ENCODE results near the gene ANKRD45. TPM values are rescaled to one million over a fixed set of nuclear protein-coding genes. Genes with fewer than 3 reads are reported as not detected.
"Not testable (repeated sequence)": the region's sequence is repeated elsewhere in the genome, so short reads cannot be mapped to it uniquely, and the experiment has no call there.

Gene ANKRD45
- total RNA-seq, 4 donors from 2014 or later = not detected

GRCh38 chr1:173693238-173693637 is 23.6 kb upstream of the ANKRD45 start:
- Histone ChIP-seq H3K27me3 (peaks cover 0 to 2% (median 0%) of the 10 kb centered on the region in 3 donors), H3K36me3 (no peaks in the 10 kb centered on the region), H3K4me1 (no peaks in the 10 kb centered on the region), H3K9me3 (no peaks in the 10 kb centered on the region), H3K27ac (no peak overlapping the region), H3K4me3 (no peak overlapping the region)
- DNase-seq = no peak
- ATAC-seq = no peak
- intact Hi-C loops (cut with DNase I; ENCODE audit: low total_unique reads) = no loop called here
- no peak for TF ChIP-seq CTCF (IDR thresholded peaks at IDR 0.05 in 4 of 5, conservative IDR thresholded peaks at IDR 0.05 in 1 of 5)
- in situ Hi-C loops (cut with MboI; ENCODE audit: low sequenced_read_pairs in 4 of 4) = no loop called here

GRCh38 chr1:173688300-173688699 is 18.6 kb upstream of the ANKRD45 start:
- DNase-seq (no peak), ATAC-seq (no peak)
- Histone ChIP-seq H3K4me3 (no peak overlapping the region), H3K4me1 (no peaks in the 10 kb centered on the region), H3K9me3 (no peaks in the 10 kb centered on the region), H3K27ac (no peak overlapping the region), H3K27me3 (no peaks in the 10 kb centered on the region), H3K36me3 (no peaks in the 10 kb centered on the region)
- intact Hi-C loops (cut with DNase I; ENCODE audit: low total_unique reads) (no loop called here), in situ Hi-C loops (cut with MboI; ENCODE audit: low sequenced_read_pairs in 4 of 4) (no loop called here)
- TF ChIP-seq POLR2A (IDR thresholded peaks at IDR 0.05) (no peak), CTCF (IDR thresholded peaks at IDR 0.05 in 4 of 5, conservative IDR thresholded peaks at IDR 0.05 in 1 of 5) (no peak)

- ATAC-seq; H3K4me3 ChIP-seq; intact Hi-C loops (cut with DNase I; ENCODE audit: low total_unique reads); H3K36me3 ChIP-seq; DNase-seq; H3K27me3 ChIP-seq; in situ Hi-C loops (cut with MboI; ENCODE audit: low sequenced_read_pairs in 4 of 4); H3K4me1 ChIP-seq; H3K27ac ChIP-seq; H3K9me3 ChIP-seq: not testable (repeated sequence)
Observed at GRCh38 chr1:173685121-173685520, 15.5 kb upstream of the ANKRD45 start.

GRCh38 chr1:173683838-173684237 is 14.2 kb upstream of the ANKRD45 start:
- H3K27me3 ChIP-seq; H3K36me3 ChIP-seq; ATAC-seq; DNase-seq; H3K9me3 ChIP-seq; intact Hi-C loops (cut with DNase I; ENCODE audit: low total_unique reads); in situ Hi-C loops (cut with MboI; ENCODE audit: low sequenced_read_pairs in 4 of 4); H3K4me3 ChIP-seq; H3K27ac ChIP-seq; H3K4me1 ChIP-seq: not testable (repeated sequence)

- H3K27ac ChIP-seq = no peak overlapping the region
- no peak for TF ChIP-seq POLR2A (IDR thresholded peaks at IDR 0.05)
- no peak for TF ChIP-seq CTCF (IDR thresholded peaks at IDR 0.05 in 4 of 5, conservative IDR thresholded peaks at IDR 0.05 in 1 of 5)
- in situ Hi-C loops (cut with MboI; ENCODE audit: low sequenced_read_pairs in 4 of 4) = no loop called here
- H3K4me3 ChIP-seq = no peak overlapping the region
- no peaks in the 10 kb centered on the region for H3K27me3 ChIP-seq
- ATAC-seq = no peak
- intact Hi-C loops (cut with DNase I; ENCODE audit: low total_unique reads) = no loop called here
- H3K36me3 ChIP-seq = no peaks in the 10 kb centered on the region
- no peaks in the 10 kb centered on the region for H3K4me1 ChIP-seq
- no peaks in the 10 kb centered on the region for H3K9me3 ChIP-seq
- DNase-seq = no peak
Observed at GRCh38 chr1:173682184-173682583, 12.5 kb upstream of the ANKRD45 start.

GRCh38 chr1:173680152-173680551 is 10.5 kb upstream of the ANKRD45 start:
- H3K36me3 ChIP-seq; intact Hi-C loops (cut with DNase I; ENCODE audit: low total_unique reads); in situ Hi-C loops (cut with MboI; ENCODE audit: low sequenced_read_pairs in 4 of 4); H3K9me3 ChIP-seq; DNase-seq; H3K27ac ChIP-seq; H3K4me3 ChIP-seq; ATAC-seq; H3K4me1 ChIP-seq; H3K27me3 ChIP-seq: not testable (repeated sequence)

GRCh38 chr1:173674496-173674895 is 4.8 kb upstream of the ANKRD45 start:
- H3K9me3 ChIP-seq; H3K27me3 ChIP-seq; H3K27ac ChIP-seq; ATAC-seq; H3K4me3 ChIP-seq; H3K36me3 ChIP-seq; intact Hi-C loops (cut with DNase I; ENCODE audit: low total_unique reads); DNase-seq; in situ Hi-C loops (cut with MboI; ENCODE audit: low sequenced_read_pairs in 4 of 4); H3K4me1 ChIP-seq: not testable (repeated sequence)

Measured in gastrocnemius medialis (tissue), 4 donors.